ENCODE data around the gene GLDN.
"Not testable (repeated sequence)": the region's sequence is repeated elsewhere in the genome, so short reads cannot be mapped to it uniquely, and the experiment has no call there.

Gene GLDN

DNA sequence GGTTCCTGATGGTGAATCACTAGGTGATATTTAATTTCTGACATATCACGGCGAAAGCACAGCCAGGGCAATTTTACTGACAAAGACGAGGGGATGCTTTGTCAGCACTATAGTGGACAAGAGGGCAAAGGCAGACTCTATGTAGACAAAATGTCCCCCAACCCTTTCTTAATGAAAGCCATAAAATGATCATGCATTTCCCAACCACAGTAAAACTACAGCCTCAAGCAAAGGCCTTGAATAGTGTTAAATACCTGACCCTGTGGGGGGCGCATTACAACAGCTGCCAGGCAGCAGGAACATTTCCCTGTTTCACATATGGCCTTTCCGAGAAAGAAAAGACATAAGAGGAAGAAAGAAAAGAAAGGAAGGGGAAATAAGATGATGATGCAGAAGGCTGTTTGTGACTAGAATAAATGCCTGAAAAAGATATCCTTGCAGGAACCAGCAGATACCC, 49.5 kb downstream of the GLDN start:
- DNase-seq = no peak

DNA sequence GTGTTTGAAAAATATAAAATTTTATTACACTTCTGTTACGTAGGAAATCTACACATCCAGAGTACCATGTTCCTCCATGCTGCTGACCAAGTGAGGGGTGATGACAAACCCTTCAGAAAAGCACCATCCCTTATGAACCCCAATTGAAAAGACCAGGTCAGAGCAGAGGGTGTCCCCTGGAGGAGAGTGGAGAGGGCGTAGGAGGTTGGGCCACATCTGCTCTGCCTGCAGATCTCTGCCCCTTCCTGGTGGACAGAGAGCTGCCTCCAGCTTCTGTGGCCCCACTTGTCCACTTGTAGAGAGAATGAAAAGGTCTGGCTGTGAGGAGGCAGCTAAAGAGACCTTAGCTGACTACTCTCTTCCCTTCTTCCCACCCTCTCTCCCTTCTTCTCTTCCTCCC, 55.5 kb downstream of the GLDN start:
- DNase-seq = no peak

DNA sequence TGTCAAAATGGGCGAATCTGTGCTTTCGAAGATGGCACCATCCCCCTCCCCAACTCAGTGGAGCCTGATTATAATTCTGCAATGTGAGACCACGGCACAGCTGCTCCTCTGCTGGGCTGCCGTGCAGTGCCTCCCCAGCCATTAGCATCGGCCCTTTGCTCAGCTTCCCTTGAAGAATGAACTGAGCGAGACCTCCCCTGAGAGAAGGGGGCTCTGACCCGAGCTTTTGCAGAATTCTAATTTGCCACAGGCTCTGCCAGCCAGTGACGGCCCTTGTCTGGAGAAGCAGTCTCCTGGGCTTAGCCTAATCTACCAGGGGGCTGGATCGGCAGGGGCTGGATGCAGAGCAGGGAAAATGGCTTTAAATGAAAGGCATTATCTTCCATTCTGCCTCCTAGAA, 57.2 kb downstream of the GLDN start:
- DNase-seq = no peak

DNA sequence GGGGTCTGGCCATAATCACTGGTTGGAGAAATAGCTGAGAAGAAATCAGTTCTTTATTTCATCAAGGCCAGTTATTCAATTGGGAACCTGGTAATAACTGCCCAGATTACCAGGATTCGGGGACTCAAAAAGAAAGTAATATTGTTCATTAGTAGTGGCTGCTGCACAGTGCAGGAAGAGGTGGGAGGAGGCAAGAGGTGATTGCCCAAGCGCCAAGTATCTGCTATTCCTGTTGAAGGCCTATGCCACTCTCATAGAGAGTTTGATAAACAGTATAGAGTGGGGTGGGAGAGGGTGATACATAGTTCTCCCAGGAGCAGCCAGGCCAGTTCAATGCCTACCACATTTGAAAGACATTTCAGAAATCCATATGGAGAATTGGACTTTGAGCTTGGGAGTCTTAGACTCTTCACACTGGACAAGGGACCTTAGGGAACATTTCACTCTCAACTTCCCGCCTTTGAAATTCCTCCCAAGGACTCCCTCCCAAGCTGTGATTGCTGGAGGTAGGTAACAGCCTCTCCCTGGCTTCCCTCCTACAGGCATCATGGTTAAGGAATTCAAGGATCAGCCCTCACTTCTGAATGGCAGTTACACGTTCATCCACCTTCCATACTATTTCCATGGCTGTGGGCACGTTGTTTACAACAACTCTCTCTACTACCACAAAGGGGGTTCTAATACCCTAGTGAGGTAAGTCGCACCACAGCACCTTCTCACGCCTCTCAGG, 59.8 kb downstream of the GLDN start:
- DNase-seq = no peak

DNA sequence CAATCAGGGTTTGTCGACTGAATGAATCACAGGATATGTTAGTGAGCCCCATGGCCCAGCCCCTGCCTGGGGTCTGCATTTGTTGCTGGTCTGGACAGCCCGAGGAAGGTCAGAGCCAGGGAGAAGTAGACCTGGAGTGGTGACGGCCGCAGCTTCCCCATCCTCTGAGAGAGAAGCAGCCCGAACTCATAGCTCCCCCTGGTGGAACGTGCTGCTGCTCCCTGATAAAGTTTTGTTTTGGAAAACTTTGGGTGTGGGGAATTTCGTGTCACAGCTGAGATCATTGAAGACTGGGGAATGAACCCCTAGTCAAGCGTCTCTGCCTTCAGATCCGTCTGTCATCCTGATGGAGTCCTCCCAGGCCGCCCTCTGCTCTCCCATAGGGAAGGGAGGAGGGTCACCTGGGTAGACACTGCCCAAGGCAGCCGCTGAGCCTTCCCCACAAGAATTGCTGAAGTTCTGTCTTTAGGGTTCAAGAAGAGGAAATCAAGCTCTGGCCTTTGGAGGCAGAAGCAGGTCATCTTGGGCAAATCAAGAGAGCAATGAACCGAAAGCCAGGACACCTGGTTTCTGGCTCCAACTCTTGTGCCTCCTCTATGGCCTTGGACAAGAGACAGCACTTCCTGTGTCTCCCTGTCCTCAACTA, 60.5 kb downstream of the GLDN start:
- no peak for DNase-seq

DNA sequence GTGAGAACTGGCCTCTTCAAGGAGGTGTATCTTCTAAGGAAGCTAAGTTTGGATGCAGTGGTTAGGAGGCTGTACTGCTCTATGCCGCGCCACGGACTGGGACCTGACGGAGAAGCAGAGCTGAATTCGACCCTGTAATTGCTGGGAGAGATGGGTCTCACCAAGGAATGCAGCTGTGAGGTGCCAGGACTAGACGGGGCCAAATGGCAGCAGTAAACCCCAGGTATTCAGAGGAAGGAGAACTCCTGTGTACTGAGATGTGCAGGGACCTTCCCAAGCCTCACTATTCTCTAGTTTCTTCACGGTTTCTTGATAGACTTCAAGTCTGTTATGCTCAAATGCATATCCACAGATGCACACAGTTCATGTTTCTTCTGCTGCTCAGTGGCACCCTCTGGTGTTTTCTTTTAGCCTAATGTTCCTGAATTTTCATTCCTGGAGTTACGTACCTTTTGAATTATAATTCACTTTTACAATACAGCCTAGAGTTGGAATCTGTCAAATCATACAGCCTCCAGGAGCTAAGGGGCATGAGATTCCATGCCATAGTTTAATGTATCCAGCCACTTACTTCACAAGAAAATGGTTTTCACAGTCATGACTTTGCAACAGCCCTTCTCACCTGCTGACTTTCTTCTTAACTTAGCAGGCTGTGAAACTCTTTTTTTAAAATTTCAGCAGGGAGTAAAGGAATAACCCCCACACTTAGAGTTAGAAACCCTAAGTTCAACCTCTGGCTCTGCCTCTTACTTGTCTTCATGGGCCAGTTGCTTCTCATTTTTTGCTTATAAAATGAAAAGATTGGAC, 61.8 kb downstream of the GLDN start:
- no peak for DNase-seq

DNA sequence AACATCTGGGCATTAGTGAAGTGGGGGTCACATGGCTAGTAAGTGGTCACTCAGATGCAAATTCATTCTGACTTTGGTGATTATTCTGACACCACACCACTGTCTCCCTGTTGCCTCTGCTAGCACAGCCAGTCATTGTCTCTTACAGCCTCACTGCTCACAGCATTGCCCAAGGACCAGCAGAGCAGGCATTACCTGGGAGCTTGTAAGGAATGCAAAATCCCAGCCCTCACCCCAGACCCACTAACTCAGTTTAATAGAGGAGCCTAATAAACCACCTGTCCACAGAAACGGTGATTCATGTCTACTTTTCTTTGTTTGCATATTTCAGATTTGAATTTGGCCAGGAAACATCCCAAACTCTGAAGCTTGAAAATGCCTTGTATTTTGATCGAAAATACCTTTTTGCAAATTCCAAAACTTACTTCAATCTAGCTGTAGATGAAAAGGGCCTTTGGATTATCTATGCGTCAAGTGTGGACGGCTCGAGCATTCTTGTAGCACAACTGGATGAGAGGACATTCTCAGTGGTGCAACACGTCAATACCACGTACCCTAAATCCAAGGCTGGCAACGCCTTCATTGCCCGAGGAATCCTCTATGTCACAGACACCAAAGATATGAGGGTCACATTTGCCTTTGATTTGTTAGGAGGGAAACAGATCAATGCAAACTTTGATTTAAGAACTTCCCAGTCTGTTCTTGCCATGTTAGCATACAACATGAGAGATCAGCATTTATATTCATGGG, 62.7 kb downstream of the GLDN start:
- DNase-seq = no peak

DNA sequence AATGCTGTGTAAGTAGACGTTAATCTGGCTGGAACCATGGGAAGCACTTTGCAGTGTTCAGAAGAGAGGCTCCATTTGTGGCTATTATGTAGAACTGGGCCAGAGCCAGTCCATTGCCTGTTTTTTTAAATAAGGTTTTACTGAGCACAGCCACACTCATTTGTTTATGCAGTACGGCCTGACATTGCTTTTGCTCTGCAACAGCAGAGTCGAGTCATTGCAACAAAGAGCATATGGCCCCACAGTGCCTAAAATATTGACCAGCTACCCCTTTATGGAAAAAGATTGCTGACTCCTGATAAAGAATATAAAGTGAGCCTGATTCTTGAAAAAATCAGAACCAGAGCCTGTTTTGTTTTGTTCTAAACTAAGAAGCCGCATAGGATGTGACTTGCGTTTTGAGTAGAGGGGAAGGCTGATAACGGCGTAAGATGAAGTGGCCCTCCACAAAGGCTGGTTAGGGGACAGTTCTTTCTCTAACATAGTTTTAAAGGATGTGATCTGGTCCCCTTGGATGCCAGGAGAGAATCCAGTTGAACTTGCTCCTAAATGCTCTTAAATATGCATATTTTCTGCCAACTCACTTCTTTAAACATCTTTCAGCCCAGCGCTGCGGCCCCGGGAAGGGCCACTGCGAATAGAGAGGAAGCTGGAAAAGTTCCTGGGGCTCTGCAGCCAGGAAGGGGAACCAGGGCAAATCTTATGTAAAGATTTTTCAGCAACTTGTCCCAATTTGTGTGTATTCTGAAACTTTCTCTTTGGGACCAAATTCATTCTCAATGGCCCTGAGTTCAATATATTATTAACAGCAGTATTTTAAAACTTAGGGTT, 64.5 kb downstream of the GLDN start:
- no peak for DNase-seq

DNA sequence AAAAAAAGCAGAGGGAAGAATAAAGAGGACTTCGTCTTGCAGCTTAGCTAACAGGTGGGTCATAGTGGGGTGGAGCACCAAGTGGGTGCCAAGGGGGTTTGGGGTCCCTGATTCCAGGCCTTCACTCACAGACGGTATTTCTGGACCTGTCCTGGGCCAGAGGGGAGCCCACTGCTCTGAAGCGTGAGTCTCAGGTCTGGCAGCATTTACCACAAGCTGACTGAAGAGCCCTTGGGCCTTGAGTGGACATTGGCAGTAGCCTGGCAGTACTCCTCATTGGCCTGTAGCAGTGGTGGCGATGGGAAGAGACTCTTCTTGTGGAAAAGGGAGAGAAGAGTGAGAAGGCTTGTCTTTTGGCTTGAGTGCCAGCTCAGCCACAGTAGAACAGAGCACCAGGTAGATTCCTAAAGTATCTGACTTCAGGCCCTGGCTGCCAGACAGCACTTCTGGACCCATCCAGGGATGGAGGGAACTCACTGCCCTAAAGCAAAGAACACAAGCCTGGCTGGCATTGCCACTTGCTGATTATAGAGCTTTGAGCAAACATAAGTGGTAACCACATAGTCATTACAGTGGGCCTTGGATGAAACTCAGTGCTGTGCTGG, 72.9 kb downstream of the GLDN start:
- DNase-seq = no peak

DNA sequence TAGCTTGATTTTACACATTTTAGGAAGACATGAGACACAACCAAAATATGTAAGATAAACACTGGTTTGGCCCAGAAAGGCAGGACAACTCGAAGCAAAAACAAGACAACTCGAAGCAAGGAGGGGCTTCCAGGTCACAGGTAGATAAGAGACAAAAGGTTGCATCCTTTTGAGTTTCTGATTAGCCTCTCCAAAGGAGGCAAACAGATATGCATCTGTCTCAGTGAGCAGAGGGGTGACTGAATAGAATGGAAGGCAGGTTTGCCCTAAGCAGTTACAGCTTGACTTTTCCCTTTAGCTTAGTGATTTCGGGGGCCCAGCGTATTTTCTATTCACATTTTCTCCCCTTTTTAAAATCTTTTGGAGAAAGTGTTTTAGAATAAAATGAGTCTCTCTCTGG, 74.7 kb downstream of the GLDN start:
- DNase-seq = no peak

DNA sequence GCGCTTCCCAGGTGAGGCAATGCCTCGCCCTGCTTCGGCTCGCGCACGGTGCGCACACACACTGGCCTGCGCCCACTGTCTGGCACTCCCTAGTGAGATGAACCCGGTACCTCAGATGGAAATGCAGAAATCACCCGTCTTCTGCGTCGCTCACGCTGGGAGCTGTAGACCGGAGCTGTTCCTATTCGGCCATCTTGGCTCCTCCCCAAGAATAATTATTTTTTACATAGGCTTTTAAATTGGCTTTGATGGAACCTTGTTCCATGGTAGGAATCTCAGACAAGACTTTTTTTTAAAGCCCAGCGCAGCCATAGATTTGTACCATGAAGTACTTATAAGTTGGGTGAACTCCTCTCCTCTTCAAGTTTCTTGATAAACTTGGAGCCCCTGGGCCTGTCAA, 81.6 kb downstream of the GLDN start:
- not testable (repeated sequence) for DNase-seq

DNA sequence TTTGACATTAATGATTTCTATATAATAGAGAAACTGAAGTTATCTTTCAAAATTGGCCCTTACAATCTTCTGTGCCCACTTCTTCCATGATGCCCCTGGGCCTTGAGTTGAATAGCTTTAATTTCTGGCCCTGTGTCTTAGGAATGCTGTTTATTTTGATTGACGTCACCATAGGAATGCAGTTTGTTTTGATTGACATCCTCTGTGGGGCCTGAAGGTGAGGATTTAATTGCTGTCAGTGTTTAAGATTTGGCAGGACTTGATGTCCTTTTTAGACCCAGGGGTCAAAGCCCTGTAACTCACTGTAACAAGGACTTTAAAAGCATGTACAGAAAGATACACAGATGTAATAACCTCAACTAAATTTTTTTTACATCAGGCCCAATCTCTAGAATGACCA, 83.3 kb downstream of the GLDN start:
- DNase-seq = no peak

DNA sequence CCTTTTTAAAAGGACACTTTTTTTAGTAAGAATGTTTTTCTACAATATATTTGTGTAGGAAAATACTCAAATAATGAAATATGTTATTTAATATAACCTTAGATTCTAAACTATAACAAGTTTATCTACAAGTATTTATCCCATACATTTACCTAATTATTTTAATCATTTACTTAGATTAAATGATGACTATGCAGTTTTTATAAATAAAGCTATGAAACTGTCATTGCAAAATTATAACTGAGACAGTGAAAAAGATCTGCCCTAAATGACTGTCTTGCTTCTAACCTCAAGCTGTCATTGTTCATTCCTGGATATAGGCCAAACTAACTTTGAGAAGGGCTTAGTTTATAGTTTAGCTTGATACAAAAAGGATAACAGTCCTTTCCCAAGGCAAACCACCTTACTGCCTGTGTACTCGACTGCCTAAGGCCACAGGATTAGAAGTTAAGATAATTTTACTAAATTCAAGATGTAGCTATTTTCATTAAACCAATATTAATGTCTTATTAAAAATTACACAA, 84.1 kb downstream of the GLDN start:
- no peak for DNase-seq

DNA sequence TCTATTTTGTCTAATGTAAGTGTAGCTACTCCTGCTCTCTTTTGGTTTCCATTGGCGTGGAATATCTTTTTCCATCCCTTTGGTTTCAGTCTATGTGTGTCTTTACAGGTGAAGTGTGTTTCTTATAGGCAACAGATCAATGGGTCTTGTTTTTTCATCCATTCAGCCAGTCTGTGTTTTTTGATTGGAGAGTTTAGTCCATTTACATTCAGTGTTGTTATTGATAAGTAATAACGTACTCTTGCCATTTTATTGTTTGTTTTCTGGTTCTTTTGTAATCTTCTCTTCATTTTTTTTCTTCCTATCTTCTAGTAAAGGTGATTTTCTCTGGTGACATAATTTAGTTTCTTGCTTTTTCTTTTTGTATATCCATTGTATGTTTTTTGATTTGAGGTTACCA, 97.1 kb downstream of the GLDN start:
- DNase-seq = no peak

DNA sequence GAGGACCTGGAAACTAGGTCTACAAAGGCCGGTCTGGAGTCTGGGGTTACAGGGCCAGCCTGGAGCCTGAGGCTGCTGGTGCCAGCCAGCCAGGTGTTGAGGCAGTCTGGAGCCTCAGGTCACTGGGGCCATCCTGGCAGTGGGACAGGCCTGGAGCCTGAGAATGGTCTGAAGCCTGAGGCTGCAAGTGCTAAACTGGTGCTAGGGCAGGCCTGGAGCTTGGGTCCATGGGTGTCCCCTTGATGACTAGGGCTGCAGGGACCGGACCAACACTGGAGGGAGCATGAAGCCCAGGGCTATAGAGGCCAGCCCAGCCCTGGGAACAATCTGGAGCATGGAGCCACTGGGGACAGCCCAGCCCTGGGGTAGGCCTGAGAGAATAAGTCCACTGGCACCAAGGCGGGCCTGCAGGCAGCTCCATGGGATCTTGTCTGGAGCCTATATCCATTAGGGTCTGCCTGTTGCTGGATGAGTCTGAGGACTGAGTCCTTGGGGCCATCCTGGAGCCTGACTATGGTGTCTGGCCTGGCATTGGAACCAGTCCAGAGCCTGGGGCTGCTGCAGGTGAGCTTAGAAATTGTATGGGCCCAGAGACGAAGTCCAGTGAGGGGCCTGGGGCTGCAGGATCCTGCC, 101.9 kb downstream of the GLDN start:
- DNase-seq = no peak

DNA sequence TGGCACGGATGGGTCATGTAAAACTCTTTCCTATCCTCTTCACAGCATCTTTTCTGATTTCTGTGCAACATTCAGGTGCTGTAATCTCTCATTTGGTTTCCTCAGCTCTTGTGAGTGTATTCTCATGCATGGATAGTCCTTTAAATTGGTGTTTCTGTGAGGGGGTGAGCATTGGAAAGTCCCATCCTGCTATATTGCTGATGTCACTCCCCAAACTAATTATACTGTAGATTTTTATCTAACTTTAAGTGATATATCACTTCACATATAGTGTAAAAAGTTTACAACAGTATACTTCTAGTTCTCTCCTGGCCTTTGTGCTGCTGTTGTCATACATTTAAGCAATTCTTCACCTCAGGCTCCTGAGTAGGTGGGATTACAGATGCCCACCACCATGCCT, 102.7 kb downstream of the GLDN start:
- no peak for DNase-seq

DNA sequence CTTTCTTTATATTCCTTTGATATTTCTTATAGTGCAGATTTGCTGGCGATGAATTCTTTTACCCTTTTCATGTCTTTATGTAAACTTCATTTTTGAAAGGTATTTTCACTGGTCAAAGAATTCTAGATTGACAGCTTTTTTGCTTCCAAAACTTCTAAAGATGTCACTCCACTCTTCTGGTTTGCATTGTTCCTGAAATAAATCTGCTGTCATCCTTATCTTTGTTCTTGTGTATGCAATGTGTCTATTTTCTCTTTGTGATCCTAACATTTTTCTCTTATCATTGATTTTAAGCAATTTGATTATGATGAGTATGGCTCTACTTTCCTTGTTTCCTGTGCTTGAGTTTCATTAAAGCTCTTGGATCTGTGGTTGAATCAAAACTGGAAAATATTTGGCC, 103.4 kb downstream of the GLDN start:
- no peak for DNase-seq

DNA sequence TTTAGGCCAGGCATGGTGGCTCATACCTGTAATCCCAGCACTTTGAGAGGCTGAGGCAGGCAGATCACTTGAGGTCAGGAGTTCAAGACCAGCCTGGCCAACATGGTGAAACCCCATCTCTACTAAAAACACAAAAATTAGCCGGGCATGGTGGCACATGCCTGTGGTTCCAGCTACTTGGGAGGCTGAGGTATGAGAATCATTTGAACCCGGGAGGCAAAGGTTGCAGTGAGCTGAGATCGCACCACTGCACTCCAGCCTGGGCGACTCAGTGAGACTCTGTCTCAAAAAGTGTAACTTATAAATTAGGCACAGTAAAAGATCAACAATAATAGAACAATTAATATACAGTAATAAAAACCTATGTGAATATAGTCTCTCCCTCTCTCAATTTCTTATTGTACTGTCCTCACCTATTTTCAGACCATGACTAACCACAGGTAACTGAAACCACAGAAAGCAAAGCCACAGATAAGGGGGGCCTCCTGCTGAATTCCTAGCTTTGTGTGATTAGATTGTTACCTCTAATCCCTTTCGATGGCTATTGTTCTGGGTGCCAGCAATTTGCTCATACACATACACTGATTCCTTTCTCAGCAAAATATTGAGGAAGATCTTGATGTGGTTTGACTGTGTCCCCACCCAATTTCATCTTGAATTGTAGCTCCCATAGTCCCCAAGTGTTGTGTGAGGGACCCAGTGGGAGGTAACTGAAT, 104.7 kb downstream of the GLDN start:
- not testable (repeated sequence) for DNase-seq

DNA sequence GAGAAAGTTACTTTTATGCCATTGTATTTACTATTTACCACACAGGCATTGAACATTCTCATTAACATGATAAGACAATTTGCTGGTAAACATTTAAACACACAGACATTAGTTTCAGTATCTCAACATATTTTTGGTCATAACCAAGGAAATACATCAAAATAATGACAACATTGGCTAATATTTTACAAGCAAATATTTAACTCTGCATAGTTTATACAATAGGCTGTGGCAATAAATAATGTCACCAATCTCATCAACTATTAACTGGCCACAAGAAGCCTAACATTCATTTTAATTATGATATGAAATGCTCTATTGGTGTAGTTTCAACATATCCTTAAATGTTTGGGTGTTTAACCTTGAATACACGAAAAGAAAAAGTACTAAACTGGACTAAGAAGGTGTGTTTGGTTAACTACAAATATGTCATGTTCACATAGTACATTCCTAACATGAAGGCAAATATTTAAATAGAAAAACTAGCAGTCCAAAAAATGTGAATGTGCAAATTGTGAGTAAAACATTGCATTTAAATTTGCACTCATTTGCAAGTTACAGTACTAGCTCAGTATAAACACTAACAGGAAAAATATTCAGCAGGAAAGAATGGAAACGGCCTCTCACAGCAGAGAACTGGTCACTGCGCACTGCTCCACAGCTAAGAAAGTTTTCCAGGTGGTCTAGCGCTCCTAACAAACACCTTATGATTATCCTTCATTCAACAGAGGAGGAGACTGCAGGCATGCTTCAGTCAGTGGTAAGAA, 106.6 kb downstream of the GLDN start:
- no peak for DNase-seq
